IMR-90 (cell line): ENCODE data around the gene TEPSIN. TPM values are rescaled to one million over a fixed set of nuclear protein-coding genes. Genes with fewer than 3 reads are reported as not detected.

ENCODE experiments used
- ATAC-seq: fragments of 200-7000 bp; cut with Tn5 transposase; 2 replicates; pipeline ENCODE4 v1.9.1; 2020; ENCODE audit warnings: low read depth, mild to moderate bottlenecking, moderate library complexity
- BruUV-seq: library from RNA; stranded (reverse); fragments of 400-500 nt; replicated peaks from 2 replicates; lab custom pipeline; 2021; lab: Mats Ljungman, UMichigan
- CTCF ChIA-PET: fragments of 300-600 bp; formaldehyde crosslinking; extraction: SDS; loops from one replicate; lab custom pipeline; 2021; ENCODE audit warnings: antibody characterized with exemption; lab: Yijun Ruan, JAX
- POLR2A ChIA-PET: fragments of 300-600 bp; sonication (Branson Sonifier 250); formaldehyde crosslinking; loops from one replicate; lab custom pipeline; 2022; ENCODE audit warnings: antibody characterized with exemption; ENCODE audit not compliant: unreplicated experiment; lab: Charles Lee
- DNase-seq: peaks from one replicate; pipeline ENCODE4 v3.0.0; 2013
- H2AFZ ChIP-seq: replicated peaks from 2 replicates; pipeline ENCODE3; 2013; ENCODE audit warnings: low read length, mild to moderate bottlenecking; ENCODE audit not compliant: poor library complexity
- H2AK5ac ChIP-seq: 2 replicates; pipeline ENCODE4 v1.6.1; 2013; ENCODE audit warnings: low read depth, low read length, inconsistent platforms
- H2AK9ac ChIP-seq: replicated peaks from 2 replicates; pipeline ENCODE3; 2013; ENCODE audit warnings: mild to moderate bottlenecking, low read depth, low read length, moderate library complexity; ENCODE audit not compliant: poor library complexity
- H2BK120ac ChIP-seq: 2 replicates; pipeline ENCODE4 v1.6.1; 2013; ENCODE audit warnings: low read depth, low read length, inconsistent platforms
- H2BK15ac ChIP-seq: 3 replicates; pipeline ENCODE4 v1.6.1; 2013; ENCODE audit warnings: low read depth, low read length, inconsistent platforms
- H2BK20ac ChIP-seq: 2 replicates; pipeline ENCODE4 v1.6.1; 2013; ENCODE audit warnings: low read depth, mild to moderate bottlenecking, inconsistent platforms, low read length, moderate library complexity
- H2BK5ac ChIP-seq: 2 replicates; pipeline ENCODE4 v1.6.1; 2013; ENCODE audit warnings: mild to moderate bottlenecking, low read depth, low read length, inconsistent platforms; ENCODE audit not compliant: poor library complexity, severe bottlenecking
- H3K14ac ChIP-seq: replicated peaks from 2 replicates; pipeline ENCODE4 v1.6.1; 2013; ENCODE audit warnings: low read depth, low read length, inconsistent platforms
- H3K18ac ChIP-seq: 2 replicates; pipeline ENCODE4 v1.6.1; 2013; ENCODE audit warnings: low read depth, low read length, control low read depth
- H3K23ac ChIP-seq: 2 replicates; pipeline ENCODE4 v1.6.1; 2013; ENCODE audit warnings: low read depth, low read length, inconsistent platforms
- H3K27ac ChIP-seq: 2 replicates; pipeline ENCODE4 v1.5.1; 2013; ENCODE audit warnings: mild to moderate bottlenecking, control low read depth, low read length; ENCODE audit not compliant: insufficient read depth
- H3K27me3 ChIP-seq: 2 replicates; pipeline ENCODE4 v1.6.1; 2013; ENCODE audit warnings: low read length; ENCODE audit not compliant: control insufficient read depth, insufficient read depth
- H3K36me3 ChIP-seq: 2 replicates; pipeline ENCODE4 v1.6.1; 2013; ENCODE audit warnings: low read length, mixed read lengths; ENCODE audit not compliant: control insufficient read depth, insufficient read depth
- H3K4ac ChIP-seq: 2 replicates; pipeline ENCODE4 v1.6.1; 2013; ENCODE audit warnings: low read depth, low read length, inconsistent platforms
- H3K4me1 ChIP-seq: 2 replicates; pipeline ENCODE4 v1.6.1; 2013; ENCODE audit warnings: low read length, mixed read lengths; ENCODE audit not compliant: control insufficient read depth, insufficient read depth
- H3K4me2 ChIP-seq: 2 replicates; pipeline ENCODE4 v1.6.1; 2013; ENCODE audit warnings: low read depth, mild to moderate bottlenecking, control low read depth, low read length, moderate library complexity
- H3K4me3 ChIP-seq: 2 replicates; pipeline ENCODE4 v1.5.1; 2013; ENCODE audit warnings: low read depth, mild to moderate bottlenecking, control low read depth, low read length, moderate library complexity; ENCODE audit not compliant: insufficient read depth
- H3K56ac ChIP-seq: 2 replicates; pipeline ENCODE4 v1.6.1; 2013; ENCODE audit warnings: low read length, inconsistent platforms; ENCODE audit not compliant: insufficient read depth; ENCODE audit errors: extremely low read depth
- H3K79me1 ChIP-seq, 2 experiments: 2 replicates each; pipeline ENCODE4 v1.6.1; 2013; ENCODE audit warnings: low read length in 2 of 2, inconsistent platforms in 1 of 2, low read depth in 1 of 2
- H3K9ac ChIP-seq: 2 replicates; pipeline ENCODE4 v1.6.1; 2013; ENCODE audit warnings: low read depth, low read length, control low read depth
- H3K9me1 ChIP-seq: 2 replicates; pipeline ENCODE4 v1.6.1; 2013; ENCODE audit warnings: low read length, inconsistent platforms; ENCODE audit not compliant: insufficient read depth
- H3K9me3 ChIP-seq: 2 replicates; pipeline ENCODE4 v1.6.1; 2013; ENCODE audit warnings: low read length; ENCODE audit not compliant: control insufficient read depth, insufficient read depth
- H4K20me1 ChIP-seq: 2 replicates; pipeline ENCODE4 v1.6.1; 2013; ENCODE audit warnings: low read length, inconsistent platforms; ENCODE audit not compliant: insufficient read depth
- H4K5ac ChIP-seq: 2 replicates; pipeline ENCODE4 v1.6.1; 2013; ENCODE audit warnings: mild to moderate bottlenecking, low read depth, low read length, control low read depth
- H4K8ac ChIP-seq, 2 experiments: 2 replicates each; pipeline ENCODE4 v1.6.1; 2013; ENCODE audit warnings: low read depth in 2 of 2, low read length in 2 of 2, control low read depth in 1 of 2, inconsistent platforms in 1 of 2
- H4K91ac ChIP-seq: 2 replicates; pipeline ENCODE4 v1.6.1; 2013; ENCODE audit warnings: low read depth, low read length, inconsistent platforms; ENCODE audit not compliant: insufficient read depth
- BHLHE40 ChIP-seq: fragments of 150-350 bp; IDR thresholded peaks from 2 replicates; pipeline ENCODE4 v1.6.1; 2016; ENCODE audit warnings: mild to moderate bottlenecking, low read depth, low read length
- FOS ChIP-seq: fragments of 150-350 bp; IDR thresholded peaks from 2 replicates; pipeline ENCODE4 v1.6.1; 2016; ENCODE audit warnings: low read depth, low read length
- MAFK ChIP-seq: IDR thresholded peaks from 2 replicates; pipeline ENCODE4 v1.6.1; 2012; ENCODE audit warnings: low read depth, low read length, improper control_type of control experiment
- MAZ ChIP-seq: IDR thresholded peaks from 2 replicates; pipeline ENCODE4 v1.6.1; 2012; ENCODE audit warnings: low read depth, mild to moderate bottlenecking, low read length, improper control_type of control experiment, moderate library complexity, borderline replicate concordance
- MXI1 ChIP-seq: IDR thresholded peaks from 2 replicates; pipeline ENCODE4 v1.6.1; 2012; ENCODE audit warnings: low read depth, mild to moderate bottlenecking, low read length, moderate library complexity, borderline replicate concordance
- NFE2L2 ChIP-seq: fragments of 150-350 bp; IDR thresholded peaks from 2 replicates; pipeline ENCODE4 v1.6.1; 2016; ENCODE audit warnings: low read depth, mild to moderate bottlenecking, low read length
- POLR2A ChIP-seq: IDR thresholded peaks from 2 replicates; pipeline ENCODE4 v1.6.1; 2012; ENCODE audit warnings: mild to moderate bottlenecking, low read depth, low read length
- RAD21 ChIP-seq: IDR thresholded peaks from 2 replicates; pipeline ENCODE4 v1.6.1; 2012; ENCODE audit warnings: low read length, improper control_type of control experiment
- RCOR1 ChIP-seq: IDR thresholded peaks from 2 replicates; pipeline ENCODE4 v1.6.1; 2012; ENCODE audit warnings: mild to moderate bottlenecking, low read length, improper control_type of control experiment; ENCODE audit not compliant: insufficient replicate concordance
- RFX5 ChIP-seq: IDR thresholded peaks from 2 replicates; pipeline ENCODE4 v1.8.0; 2012; ENCODE audit warnings: low read depth, mild to moderate bottlenecking, low read length, moderate library complexity
- SMC3 ChIP-seq: fragments of 150-350 bp; IDR thresholded peaks from 2 replicates; pipeline ENCODE4 v1.6.1; 2016; ENCODE audit warnings: low read depth, mild to moderate bottlenecking, antibody characterized with exemption, low read length, moderate library complexity
- WGBS, 2 experiments: methylation state at CpG; one replicate each; pipeline versions ENCODE4 v1.1.5 to v1.1.7; 2013; ENCODE audit warnings: missing lambda C conversion rate in 2 of 2; ENCODE audit not compliant: insufficient read length in 1 of 2; ENCODE audit errors: extremely low coverage in 2 of 2; 5-methylcytosine and 5-hydroxymethylcytosine counted together
- dilution Hi-C: fragments of 300-500 bp; cut with HindIII; formaldehyde crosslinking; loops from one replicate; pipeline ENCODE4 v1.14.3; 2018; ENCODE audit warnings: low sequenced_read_pairs; ENCODE audit not compliant: unreplicated experiment
- in situ Hi-C: fragments of 300-500 bp; cut with MboI; formaldehyde crosslinking; loops from 3 replicates; pipeline ENCODE4 v1.14.3; 2019; ENCODE audit warnings: low sequenced_read_pairs, inconsistent platforms, mixed read lengths
- intact Hi-C: fragments of 100-400 bp; cut with micrococcal nuclease; formaldehyde crosslinking; loops from 2 replicates; pipeline ENCODE4 v1.10.0; 2022
- polyA plus RNA-seq, 3 experiments: library from polyadenylated mRNA; depleted of rRNA; stranded (reverse); fragments of >200 nt; gene quantifications; 2 replicates each; pipeline ENCODE4 v1.2.3, GENCODE V29; 2012; ENCODE audit warnings: low replicate concordance in 1 of 3
- total RNA-seq: library from RNA; depleted of rRNA; stranded (reverse); fragments of >200 nt; gene quantifications from 2 replicates; pipeline ENCODE4 v1.2.3, GENCODE V29; 2012
- TF ChIP-seq, protein P1 (sequence below): conservative IDR thresholded peaks from 2 replicates; pipeline ENCODE4 v1.5.1; 2012; ENCODE audit warnings: mild to moderate bottlenecking, low read depth, low read length, improper control_type of control experiment
- TF ChIP-seq, protein P2 (sequence below): fragments of 150-350 bp; IDR thresholded peaks from 2 replicates; pipeline ENCODE4 v1.6.1; 2017; ENCODE audit warnings: mild to moderate bottlenecking, antibody characterized with exemption, low read length, low read depth
- TF ChIP-seq, protein P3 (sequence below): fragments of 150-350 bp; IDR thresholded peaks from 2 replicates; pipeline ENCODE4 v1.6.1; 2016; ENCODE audit warnings: low read depth, mild to moderate bottlenecking, low read length, moderate library complexity, borderline replicate concordance

TEPSIN gene
- total and polyA plus RNA-seq, 2 of the 4 experiments (the other 2 are of a cell fraction) = 3.2 to 28.1 TPM

DNA sequence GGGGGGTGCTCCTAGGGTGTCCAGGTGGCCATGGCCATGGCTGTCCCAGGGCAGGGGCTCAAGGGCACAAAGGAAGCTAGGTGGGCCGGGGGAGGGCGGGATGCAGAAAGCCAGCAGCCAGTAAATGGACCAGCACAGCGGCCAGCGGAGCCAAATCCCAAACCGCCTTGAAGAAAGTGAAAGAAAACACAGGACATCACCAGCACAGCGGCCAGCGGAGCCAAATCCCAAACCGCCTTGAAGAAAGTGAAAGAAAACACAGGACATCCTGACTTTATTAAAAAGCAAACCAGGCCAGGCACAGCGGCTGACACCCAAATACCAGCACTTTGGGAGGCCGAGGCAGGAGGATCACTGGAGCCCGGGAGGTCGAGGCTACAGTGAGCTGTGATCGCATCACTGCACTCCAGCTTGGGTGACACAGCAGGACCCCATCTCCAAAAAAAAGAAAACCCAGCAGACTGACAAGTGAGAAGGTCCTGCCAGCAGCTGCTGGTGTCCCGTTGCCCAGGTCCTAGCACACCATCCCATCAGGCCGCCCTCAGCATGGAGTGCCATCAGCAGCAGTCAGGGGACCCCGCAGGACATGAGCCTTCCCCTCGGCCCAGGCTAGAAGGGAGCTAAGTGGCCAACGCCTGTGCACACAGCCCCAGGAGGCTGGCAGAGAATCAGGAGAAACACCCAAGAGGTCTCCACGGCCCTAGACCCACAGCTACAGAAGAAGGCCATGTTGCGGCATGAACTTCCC, 39.3 kb upstream of the TEPSIN start:
- H3K56ac ChIP-seq = no peak overlapping the region
- 69% methylated on average over 11 of the region's 20 CpGs; no CpG with 5 or more reads in 1 of the 2 experiments for WGBS, 2 experiments
- POLR2A ChIA-PET = no interaction called here
- peak overlapping the region; percentile 7; the same call in 1 of the 3 replicates for H2BK15ac ChIP-seq
- H3K79me1 ChIP-seq = peaks cover 7 to 43% of the 10 kb centered on the region in 2 experiments
- H2BK20ac ChIP-seq = no peak overlapping the region
- no peaks in the 10 kb centered on the region for H3K9me3 ChIP-seq
- dilution Hi-C loops = no loop called here
- H3K36me3 ChIP-seq = peaks cover 55% of the 10 kb centered on the region
- H3K18ac ChIP-seq = no peak overlapping the region
- no peak overlapping the region; the same call in 1 of the 2 replicates for H2BK120ac ChIP-seq
- CTCF ChIA-PET = no interaction called here
- H3K4me3 ChIP-seq = peak overlapping the region; percentile 14
- H3K23ac ChIP-seq = peak overlapping the region; percentile 53; the same call in 1 of the 2 replicates
- H4K91ac ChIP-seq = no peak overlapping the region
- peaks cover 22% of the 10 kb centered on the region for H4K20me1 ChIP-seq
- H3K4ac ChIP-seq = peak overlapping the region; percentile 45
- peak overlapping the region; percentile 30 for H2AK9ac ChIP-seq
- H3K27me3 ChIP-seq = no peaks in the 10 kb centered on the region
- H2AK5ac ChIP-seq = peak overlapping the region; percentile 40; the same call in 1 of the 2 replicates
- no peaks in the 10 kb centered on the region for H3K9me1 ChIP-seq
- no peak overlapping the region for H3K9ac ChIP-seq
- ATAC-seq (peak; percentile 56), DNase-seq (peak; percentile 69)
- in situ Hi-C loops = no loop called here
- peak overlapping the region; percentile 63 for H3K4me2 ChIP-seq
- intact Hi-C loops = no loop called here
- peaks cover 11% of the 10 kb centered on the region for H3K4me1 ChIP-seq
- 0 out of 2 replicates have a peak overlapping the region, but pooled peaks have one; percentile 26 for H3K14ac ChIP-seq
- no TSS peak for BruUV-seq
- H4K8ac ChIP-seq = 0 out of 4 replicates have a peak overlapping the region, but pooled peaks of 1 of the 2 experiments have one; percentile 4
- H3K27ac ChIP-seq = peak overlapping the region; percentile 40; the same call in 1 of the 2 replicates
- no peak overlapping the region for H2BK5ac ChIP-seq
- no peak overlapping the region for H4K5ac ChIP-seq
- peak overlapping the region; percentile 49 for H2AFZ ChIP-seq
- TF ChIP-seq MAZ (no peak), MXI1 (no peak), POLR2A (no peak), RFX5 (no peak), NFE2L2 (no peak), FOS (no peak), BHLHE40 (no peak), RAD21 (no peak), SMC3 (no peak), MAFK (no peak), RCOR1 (no peak)
- TF ChIP-seq, protein P1, sequence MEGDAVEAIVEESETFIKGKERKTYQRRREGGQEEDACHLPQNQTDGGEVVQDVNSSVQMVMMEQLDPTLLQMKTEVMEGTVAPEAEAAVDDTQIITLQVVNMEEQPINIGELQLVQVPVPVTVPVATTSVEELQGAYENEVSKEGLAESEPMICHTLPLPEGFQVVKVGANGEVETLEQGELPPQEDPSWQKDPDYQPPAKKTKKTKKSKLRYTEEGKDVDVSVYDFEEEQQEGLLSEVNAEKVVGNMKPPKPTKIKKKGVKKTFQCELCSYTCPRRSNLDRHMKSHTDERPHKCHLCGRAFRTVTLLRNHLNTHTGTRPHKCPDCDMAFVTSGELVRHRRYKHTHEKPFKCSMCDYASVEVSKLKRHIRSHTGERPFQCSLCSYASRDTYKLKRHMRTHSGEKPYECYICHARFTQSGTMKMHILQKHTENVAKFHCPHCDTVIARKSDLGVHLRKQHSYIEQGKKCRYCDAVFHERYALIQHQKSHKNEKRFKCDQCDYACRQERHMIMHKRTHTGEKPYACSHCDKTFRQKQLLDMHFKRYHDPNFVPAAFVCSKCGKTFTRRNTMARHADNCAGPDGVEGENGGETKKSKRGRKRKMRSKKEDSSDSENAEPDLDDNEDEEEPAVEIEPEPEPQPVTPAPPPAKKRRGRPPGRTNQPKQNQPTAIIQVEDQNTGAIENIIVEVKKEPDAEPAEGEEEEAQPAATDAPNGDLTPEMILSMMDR = no peak
- TF ChIP-seq, protein P2, sequence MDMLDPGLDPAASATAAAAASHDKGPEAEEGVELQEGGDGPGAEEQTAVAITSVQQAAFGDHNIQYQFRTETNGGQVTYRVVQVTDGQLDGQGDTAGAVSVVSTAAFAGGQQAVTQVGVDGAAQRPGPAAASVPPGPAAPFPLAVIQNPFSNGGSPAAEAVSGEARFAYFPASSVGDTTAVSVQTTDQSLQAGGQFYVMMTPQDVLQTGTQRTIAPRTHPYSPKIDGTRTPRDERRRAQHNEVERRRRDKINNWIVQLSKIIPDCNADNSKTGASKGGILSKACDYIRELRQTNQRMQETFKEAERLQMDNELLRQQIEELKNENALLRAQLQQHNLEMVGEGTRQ = no peak
- TF ChIP-seq, protein P3, sequence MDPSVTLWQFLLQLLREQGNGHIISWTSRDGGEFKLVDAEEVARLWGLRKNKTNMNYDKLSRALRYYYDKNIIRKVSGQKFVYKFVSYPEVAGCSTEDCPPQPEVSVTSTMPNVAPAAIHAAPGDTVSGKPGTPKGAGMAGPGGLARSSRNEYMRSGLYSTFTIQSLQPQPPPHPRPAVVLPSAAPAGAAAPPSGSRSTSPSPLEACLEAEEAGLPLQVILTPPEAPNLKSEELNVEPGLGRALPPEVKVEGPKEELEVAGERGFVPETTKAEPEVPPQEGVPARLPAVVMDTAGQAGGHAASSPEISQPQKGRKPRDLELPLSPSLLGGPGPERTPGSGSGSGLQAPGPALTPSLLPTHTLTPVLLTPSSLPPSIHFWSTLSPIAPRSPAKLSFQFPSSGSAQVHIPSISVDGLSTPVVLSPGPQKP = no peak
